HepG2 (cell line): Measurements from ENCODE around the gene NUDT13. TPM values are rescaled to one million over a fixed set of nuclear protein-coding genes. Genes with fewer than 3 reads are reported as not detected.
A peak's percentile ranks its signal among the peaks of the same experiment; 100 is the strongest.

ENCODE experiments used
- BCLAF1 ChIP-seq: fragments of 450-650 bp; IDR thresholded peaks from 2 replicates; pipeline ENCODE4 v1.6.1; 2017; ENCODE audit warnings: mild to moderate bottlenecking
- CBFB ChIP-seq: sonication (generic); formaldehyde crosslinking; IDR thresholded peaks from 2 replicates; pipeline ENCODE4 v1.4.0; 2020; ENCODE audit warnings: missing genetic modification reagents
- FOSL1 ChIP-seq: sonication (generic); formaldehyde crosslinking; IDR thresholded peaks from 2 replicates; pipeline ENCODE4 v1.9.0; 2021; ENCODE audit warnings: missing genetic modification reagents, borderline replicate concordance
- MEF2D ChIP-seq: sonication (generic); formaldehyde crosslinking; IDR thresholded peaks from 2 replicates; pipeline ENCODE4 v1.5.1; 2020; ENCODE audit warnings: mild to moderate bottlenecking, missing genetic modification reagents
- NFIC ChIP-seq: IDR thresholded peaks from 2 replicates; pipeline ENCODE4 v1.6.1; 2012; ENCODE audit warnings: mild to moderate bottlenecking, low read length, inconsistent platforms
- TFE3 ChIP-seq: IDR thresholded peaks from 2 replicates; pipeline ENCODE4 v1.6.1; 2016
- ZFAT ChIP-seq: sonication (generic); formaldehyde crosslinking; conservative IDR thresholded peaks from 2 replicates; pipeline ENCODE4 v1.8.1; 2023; ENCODE audit warnings: missing genetic modification reagents, inconsistent platforms
- ZNF496 ChIP-seq: sonication (generic); formaldehyde crosslinking; IDR thresholded peaks from 2 replicates; pipeline ENCODE4 v1.8.1; 2023; ENCODE audit warnings: mild to moderate bottlenecking, moderate library complexity, missing genetic modification reagents; ENCODE audit not compliant: insufficient replicate concordance
- ZNF597 ChIP-seq: sonication (generic); formaldehyde crosslinking; IDR thresholded peaks from 2 replicates; pipeline ENCODE4 v1.5.0; 2020; ENCODE audit warnings: missing genetic modification reagents
- ZNF839 ChIP-seq: sonication (generic); formaldehyde crosslinking; IDR thresholded peaks from 2 replicates; pipeline ENCODE4 v1.4.0; 2020; ENCODE audit warnings: missing genetic modification reagents, mild to moderate bottlenecking, borderline replicate concordance
- polyA plus RNA-seq, 8 experiments: library from polyadenylated mRNA; depleted of rRNA in 3 of 8; stranded (reverse) in 7 of 8; unstranded in 1 of 8; fragments of >200 nt; fragmentation: Illumina TruSeq in 4 of 8; extraction: Trizol in 4 of 8; gene quantifications; 2 replicates each; pipeline versions ENCODE4 v1.2.1 to v1.2.3, GENCODE V29; 2011 to 2016; ENCODE audit warnings: low read depth in 4 of 8, missing spikeins in 1 of 8, mixed read lengths in 1 of 8; ENCODE audit not compliant: insufficient read depth in 1 of 8
- total RNA-seq, 5 experiments: library from RNA; depleted of rRNA; stranded (reverse); fragments of >200 nt; fragmentation: Illumina TruSeq; extraction: Trizol; gene quantifications; 2 replicates each; pipeline ENCODE4 v1.2.3, GENCODE V29; 2016; ENCODE audit warnings: low read depth in 1 of 5
- TF ChIP-seq, protein P1 (sequence below): IDR thresholded peaks from 2 replicates; pipeline ENCODE4 v1.4.0; 2020; ENCODE audit warnings: mild to moderate bottlenecking, missing genetic modification reagents
- TF ChIP-seq, protein P2 (sequence below): IDR thresholded peaks from 2 replicates; pipeline ENCODE4 v1.6.1; 2016; ENCODE audit warnings: missing genetic modification reagents, missing compliant biosample characterization
- TF ChIP-seq, protein P3 (sequence below), 2 experiments: fragments of 450-650 bp in 1 of 2; sonication (generic) in 1 of 2; formaldehyde crosslinking; IDR thresholded peaks; 2 replicates each; pipeline versions ENCODE4 v1.5.0 to v1.8.0; 2020 to 2022; ENCODE audit warnings: mild to moderate bottlenecking in 1 of 2, missing genetic modification reagents in 1 of 2
- TF ChIP-seq, protein P4 (sequence below): sonication (generic); formaldehyde crosslinking; IDR thresholded peaks from 2 replicates; pipeline ENCODE4 v1.4.0; 2020; ENCODE audit warnings: mild to moderate bottlenecking, missing genetic modification reagents

The NUDT13 gene
- total and polyA plus RNA-seq, 2 of the 13 experiments (the other 11 are each of a cell fraction or from before 2014, with no cell fraction given) = 4.2 to 6.5 TPM

GRCh38 chr10:73117976-73118743 is 7.9 kb downstream of the NUDT13 start (continued):
- TF ChIP-seq ZNF839 (CRISPR knock-in tag) = no peak
- TF ChIP-seq MEF2D (CRISPR knock-in tag) = peak; percentile 96
- TF ChIP-seq TFE3 (CRISPR knock-in tag) = peak; percentile 46; the same call in 1 of the 2 replicates
- TF ChIP-seq CBFB (CRISPR knock-in tag) = no peak
- peak; percentile 43; the same call in 1 of the 2 replicates for TF ChIP-seq NFIC
- TF ChIP-seq ZFAT (CRISPR knock-in tag) = no peak
- TF ChIP-seq BCLAF1 = no peak
- TF ChIP-seq FOSL1 (CRISPR knock-in tag) = peak; percentile 14; the same call in 1 of the 2 replicates
- no peak for TF ChIP-seq ZNF496 (CRISPR knock-in tag)
- TF ChIP-seq, protein P1, sequence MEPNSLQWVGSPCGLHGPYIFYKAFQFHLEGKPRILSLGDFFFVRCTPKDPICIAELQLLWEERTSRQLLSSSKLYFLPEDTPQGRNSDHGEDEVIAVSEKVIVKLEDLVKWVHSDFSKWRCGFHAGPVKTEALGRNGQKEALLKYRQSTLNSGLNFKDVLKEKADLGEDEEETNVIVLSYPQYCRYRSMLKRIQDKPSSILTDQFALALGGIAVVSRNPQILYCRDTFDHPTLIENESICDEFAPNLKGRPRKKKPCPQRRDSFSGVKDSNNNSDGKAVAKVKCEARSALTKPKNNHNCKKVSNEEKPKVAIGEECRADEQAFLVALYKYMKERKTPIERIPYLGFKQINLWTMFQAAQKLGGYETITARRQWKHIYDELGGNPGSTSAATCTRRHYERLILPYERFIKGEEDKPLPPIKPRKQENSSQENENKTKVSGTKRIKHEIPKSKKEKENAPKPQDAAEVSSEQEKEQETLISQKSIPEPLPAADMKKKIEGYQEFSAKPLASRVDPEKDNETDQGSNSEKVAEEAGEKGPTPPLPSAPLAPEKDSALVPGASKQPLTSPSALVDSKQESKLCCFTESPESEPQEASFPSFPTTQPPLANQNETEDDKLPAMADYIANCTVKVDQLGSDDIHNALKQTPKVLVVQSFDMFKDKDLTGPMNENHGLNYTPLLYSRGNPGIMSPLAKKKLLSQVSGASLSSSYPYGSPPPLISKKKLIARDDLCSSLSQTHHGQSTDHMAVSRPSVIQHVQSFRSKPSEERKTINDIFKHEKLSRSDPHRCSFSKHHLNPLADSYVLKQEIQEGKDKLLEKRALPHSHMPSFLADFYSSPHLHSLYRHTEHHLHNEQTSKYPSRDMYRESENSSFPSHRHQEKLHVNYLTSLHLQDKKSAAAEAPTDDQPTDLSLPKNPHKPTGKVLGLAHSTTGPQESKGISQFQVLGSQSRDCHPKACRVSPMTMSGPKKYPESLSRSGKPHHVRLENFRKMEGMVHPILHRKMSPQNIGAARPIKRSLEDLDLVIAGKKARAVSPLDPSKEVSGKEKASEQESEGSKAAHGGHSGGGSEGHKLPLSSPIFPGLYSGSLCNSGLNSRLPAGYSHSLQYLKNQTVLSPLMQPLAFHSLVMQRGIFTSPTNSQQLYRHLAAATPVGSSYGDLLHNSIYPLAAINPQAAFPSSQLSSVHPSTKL = peak; percentile 82
- TF ChIP-seq, protein P2, sequence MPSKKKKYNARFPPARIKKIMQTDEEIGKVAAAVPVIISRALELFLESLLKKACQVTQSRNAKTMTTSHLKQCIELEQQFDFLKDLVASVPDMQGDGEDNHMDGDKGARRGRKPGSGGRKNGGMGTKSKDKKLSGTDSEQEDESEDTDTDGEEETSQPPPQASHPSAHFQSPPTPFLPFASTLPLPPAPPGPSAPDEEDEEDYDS (CRISPR knock-in tag) = peak; percentile 25; the same call in 1 of the 2 replicates
- TF ChIP-seq, protein P3, sequence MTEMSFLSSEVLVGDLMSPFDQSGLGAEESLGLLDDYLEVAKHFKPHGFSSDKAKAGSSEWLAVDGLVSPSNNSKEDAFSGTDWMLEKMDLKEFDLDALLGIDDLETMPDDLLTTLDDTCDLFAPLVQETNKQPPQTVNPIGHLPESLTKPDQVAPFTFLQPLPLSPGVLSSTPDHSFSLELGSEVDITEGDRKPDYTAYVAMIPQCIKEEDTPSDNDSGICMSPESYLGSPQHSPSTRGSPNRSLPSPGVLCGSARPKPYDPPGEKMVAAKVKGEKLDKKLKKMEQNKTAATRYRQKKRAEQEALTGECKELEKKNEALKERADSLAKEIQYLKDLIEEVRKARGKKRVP (CRISPR knock-in tag; IDR thresholded peaks at IDR 0.05) = no peak
- TF ChIP-seq, protein P4, sequence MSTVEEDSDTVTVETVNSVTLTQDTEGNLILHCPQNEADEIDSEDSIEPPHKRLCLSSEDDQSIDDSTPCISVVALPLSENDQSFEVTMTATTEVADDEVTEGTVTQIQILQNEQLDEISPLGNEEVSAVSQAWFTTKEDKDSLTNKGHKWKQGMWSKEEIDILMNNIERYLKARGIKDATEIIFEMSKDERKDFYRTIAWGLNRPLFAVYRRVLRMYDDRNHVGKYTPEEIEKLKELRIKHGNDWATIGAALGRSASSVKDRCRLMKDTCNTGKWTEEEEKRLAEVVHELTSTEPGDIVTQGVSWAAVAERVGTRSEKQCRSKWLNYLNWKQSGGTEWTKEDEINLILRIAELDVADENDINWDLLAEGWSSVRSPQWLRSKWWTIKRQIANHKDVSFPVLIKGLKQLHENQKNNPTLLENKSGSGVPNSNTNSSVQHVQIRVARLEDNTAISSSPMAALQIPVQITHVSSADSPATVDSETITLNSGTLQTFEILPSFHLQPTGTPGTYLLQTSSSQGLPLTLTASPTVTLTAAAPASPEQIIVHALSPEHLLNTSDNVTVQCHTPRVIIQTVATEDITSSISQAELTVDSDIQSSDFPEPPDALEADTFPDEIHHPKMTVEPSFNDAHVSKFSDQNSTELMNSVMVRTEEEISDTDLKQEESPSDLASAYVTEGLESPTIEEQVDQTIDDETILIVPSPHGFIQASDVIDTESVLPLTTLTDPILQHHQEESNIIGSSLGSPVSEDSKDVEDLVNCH = no peak
- no peak for TF ChIP-seq ZNF597
